Suprapubic skin (tissue), 4 donors: ENCODE data around the gene GLIPR1L2. TPM values are rescaled to one million over a fixed set of nuclear protein-coding genes. Genes with fewer than 3 reads are reported as not detected.
"Not testable (repeated sequence)": the region's sequence is repeated elsewhere in the genome, so short reads cannot be mapped to it uniquely, and the experiment has no call there.

Experiments used
- DNase-seq, 2 donors: peaks; one replicate each; pipeline ENCODE4 v3.0.0-alpha.2; 2019; ENCODE audit warnings: low spot score in 2 of 2
- H3K27ac ChIP-seq: fragments of 200-600 bp; sonication (generic); one replicate; pipeline ENCODE4 v1.5.1; 2019
- H3K27me3 ChIP-seq: fragments of 200-600 bp; sonication (generic); one replicate; pipeline ENCODE4 v1.5.1; 2019
- H3K36me3 ChIP-seq: fragments of 200-600 bp; sonication (generic); one replicate; pipeline ENCODE4 v1.5.1; 2019
- H3K4me1 ChIP-seq: fragments of 200-600 bp; sonication (generic); one replicate; pipeline ENCODE4 v1.5.1; 2019
- H3K4me3 ChIP-seq: fragments of 200-600 bp; sonication (generic); one replicate; pipeline ENCODE4 v1.5.1; 2019; ENCODE audit warnings: mild to moderate bottlenecking
- H3K9me3 ChIP-seq: fragments of 200-600 bp; sonication (generic); one replicate; pipeline ENCODE4 v1.5.1; 2019
- EP300 ChIP-seq: sonication (generic); formaldehyde crosslinking; IDR thresholded peaks from one replicate; pipeline ENCODE4 v1.6.1; 2017; ENCODE audit warnings: antibody characterized with exemption
- POLR2A ChIP-seq, 2 donors: fragments of 450-650 bp; IDR thresholded peaks; one replicate each; pipeline ENCODE4 v1.6.1; 2017; ENCODE audit warnings: antibody characterized with exemption in 2 of 2, mild to moderate bottlenecking in 2 of 2, moderate library complexity in 2 of 2
- POLR2AphosphoS5 ChIP-seq, 3 donors: sonication (generic); formaldehyde crosslinking; IDR thresholded peaks; one replicate each; pipeline ENCODE4 v1.6.1; 2017; ENCODE audit warnings: antibody characterized with exemption in 3 of 3
- WGBS: methylation state at CpG from one replicate; pipeline ENCODE4 v1.1.5; 2018; 5-methylcytosine and 5-hydroxymethylcytosine counted together
- total RNA-seq, 4 donors: library from RNA; depleted of rRNA; stranded (reverse); fragments of >200 nt; gene quantifications; one replicate each; pipeline ENCODE4 v1.1.0, GENCODE V29; 2016
- TF ChIP-seq, protein P1 (sequence below), 2 donors: fragments of 200-600 bp in 1 of 2; fragments of 450-650 bp in 1 of 2; sonication (generic) in 1 of 2; IDR thresholded peaks; one replicate each; pipeline ENCODE4 v1.5.1; 2016 to 2019; ENCODE audit warnings: antibody characterized with exemption in 2 of 2, mild to moderate bottlenecking in 1 of 2, moderate library complexity in 1 of 2

GLIPR1L2 gene
- total RNA-seq, 4 donors from 2014 or later, result 0.60 to 3.1 (median 2.3) TPM

GRCh38 chr12:75443709-75444108, 52.8 kb downstream of the GLIPR1L2 start:
- H3K27ac ChIP-seq, result no peak overlapping the region
- H3K9me3 ChIP-seq, result no peaks in the 10 kb centered on the region
- H3K27me3 ChIP-seq, result no peaks in the 10 kb centered on the region
- no peaks in the 10 kb centered on the region for H3K4me1 ChIP-seq
- WGBS, result 72% methylated on average over 3 of the region's 3 CpGs
- TF ChIP-seq EP300 (no peak), POLR2A (IDR thresholded peaks at IDR 0.05) (no peak), POLR2AphosphoS5 (IDR thresholded peaks at IDR 0.05) (no peak)
- TF ChIP-seq, protein P1, sequence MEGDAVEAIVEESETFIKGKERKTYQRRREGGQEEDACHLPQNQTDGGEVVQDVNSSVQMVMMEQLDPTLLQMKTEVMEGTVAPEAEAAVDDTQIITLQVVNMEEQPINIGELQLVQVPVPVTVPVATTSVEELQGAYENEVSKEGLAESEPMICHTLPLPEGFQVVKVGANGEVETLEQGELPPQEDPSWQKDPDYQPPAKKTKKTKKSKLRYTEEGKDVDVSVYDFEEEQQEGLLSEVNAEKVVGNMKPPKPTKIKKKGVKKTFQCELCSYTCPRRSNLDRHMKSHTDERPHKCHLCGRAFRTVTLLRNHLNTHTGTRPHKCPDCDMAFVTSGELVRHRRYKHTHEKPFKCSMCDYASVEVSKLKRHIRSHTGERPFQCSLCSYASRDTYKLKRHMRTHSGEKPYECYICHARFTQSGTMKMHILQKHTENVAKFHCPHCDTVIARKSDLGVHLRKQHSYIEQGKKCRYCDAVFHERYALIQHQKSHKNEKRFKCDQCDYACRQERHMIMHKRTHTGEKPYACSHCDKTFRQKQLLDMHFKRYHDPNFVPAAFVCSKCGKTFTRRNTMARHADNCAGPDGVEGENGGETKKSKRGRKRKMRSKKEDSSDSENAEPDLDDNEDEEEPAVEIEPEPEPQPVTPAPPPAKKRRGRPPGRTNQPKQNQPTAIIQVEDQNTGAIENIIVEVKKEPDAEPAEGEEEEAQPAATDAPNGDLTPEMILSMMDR (IDR thresholded peaks at IDR 0.05), result no peak
- H3K4me3 ChIP-seq, result no peak overlapping the region
- no peaks in the 10 kb centered on the region for H3K36me3 ChIP-seq
- no peak for DNase-seq

- Histone ChIP-seq H3K4me3 (no peak overlapping the region), H3K27ac (no peak overlapping the region), H3K9me3 (no peaks in the 10 kb centered on the region), H3K27me3 (no peaks in the 10 kb centered on the region), H3K4me1 (no peaks in the 10 kb centered on the region), H3K36me3 (no peaks in the 10 kb centered on the region)
- no peak for DNase-seq
- TF ChIP-seq EP300, result no peak
- TF ChIP-seq, protein P1 (IDR thresholded peaks at IDR 0.05), result no peak
- no peak for TF ChIP-seq POLR2AphosphoS5 (IDR thresholded peaks at IDR 0.05)
- TF ChIP-seq POLR2A (IDR thresholded peaks at IDR 0.05), result no peak
- WGBS, result 83% methylated on average over 6 of the region's 6 CpGs
These were observed 53.7 kb downstream of the GLIPR1L2 start for GRCh38 chr12:75444429-75445136.

- not testable (repeated sequence) for H3K36me3 ChIP-seq, H3K9me3 ChIP-seq, H3K27me3 ChIP-seq, H3K4me3 ChIP-seq, H3K27ac ChIP-seq, DNase-seq, H3K4me1 ChIP-seq
- 70% methylated on average over 7 of the region's 7 CpGs for WGBS
These were observed 54.2 kb downstream of the GLIPR1L2 start for GRCh38 chr12:75445137-75445507.

GRCh38 chr12:75446857-75447256, 56.0 kb downstream of the GLIPR1L2 start:
- no peaks in the 10 kb centered on the region for H3K9me3 ChIP-seq
- no peaks in the 10 kb centered on the region for H3K4me1 ChIP-seq
- H3K36me3 ChIP-seq, result no peaks in the 10 kb centered on the region
- DNase-seq, result no peak
- H3K4me3 ChIP-seq, result no peak overlapping the region
- no peak overlapping the region for H3K27ac ChIP-seq
- TF ChIP-seq POLR2AphosphoS5 (IDR thresholded peaks at IDR 0.05), result no peak
- TF ChIP-seq, protein P1 (IDR thresholded peaks at IDR 0.05), result no peak
- TF ChIP-seq POLR2A (IDR thresholded peaks at IDR 0.05), result no peak
- H3K27me3 ChIP-seq, result no peaks in the 10 kb centered on the region

- TF ChIP-seq POLR2AphosphoS5 (IDR thresholded peaks at IDR 0.05) (no peak), EP300 (no peak), POLR2A (IDR thresholded peaks at IDR 0.05) (no peak)
- TF ChIP-seq, protein P1 (IDR thresholded peaks at IDR 0.05), result no peak
- H3K27ac ChIP-seq, result no peak overlapping the region
- H3K4me1 ChIP-seq, result no peaks in the 10 kb centered on the region
- no peak overlapping the region for H3K4me3 ChIP-seq
- 81% methylated on average over 4 of the region's 4 CpGs for WGBS
- no peak for DNase-seq
- no peaks in the 10 kb centered on the region for H3K27me3 ChIP-seq
- H3K9me3 ChIP-seq, result no peaks in the 10 kb centered on the region
- H3K36me3 ChIP-seq, result no peaks in the 10 kb centered on the region
These were observed 57.0 kb downstream of the GLIPR1L2 start for GRCh38 chr12:75447691-75448393.
